ENCODE data around the gene SLC13A5.

- TF ChIP-seq SIN3A (IDR thresholded peaks at IDR 0.05; ENCODE audit: low read depth) (no peak), POLR2A (IDR thresholded peaks at IDR 0.05; ENCODE audit: borderline replicate concordance, extremely low read depth, insufficient read depth, insufficient read length) (no peak), EZH2phosphoT487 (IDR thresholded peaks at IDR 0.05; ENCODE audit: borderline replicate concordance) (no peak), SP1 (IDR thresholded peaks at IDR 0.05; ENCODE audit: low read depth) (no peak)
Measured at GRCh38 chr17:6755281-6755680, 42.1 kb upstream of the SLC13A5 start.
